Ovary (tissue), 9 donors: ENCODE results near the gene AGPS. TPM values are rescaled to one million over a fixed set of nuclear protein-coding genes. Genes with fewer than 3 reads are reported as not detected.

Experiments
- DNase-seq, 5 donors: peaks; one replicate each; pipeline ENCODE4 v3.0.0-alpha.2; 2019 to 2020
- H3K27ac ChIP-seq, 2 donors: fragments of 200-600 bp; one replicate each; pipeline versions ENCODE4 v1.5.1 to v1.8.0; 2019 to 2022
- H3K27me3 ChIP-seq: fragments of 200-600 bp; one replicate; pipeline ENCODE4 v1.8.0; 2022
- H3K36me3 ChIP-seq: fragments of 200-600 bp; sonication (generic); one replicate; pipeline ENCODE4 v1.5.1; 2019
- H3K4me1 ChIP-seq: one replicate; pipeline ENCODE4 v1.8.1; 2013; ENCODE audit warnings: mild to moderate bottlenecking, moderate library complexity; ENCODE audit not compliant: insufficient read depth
- H3K4me3 ChIP-seq: fragments of 200-600 bp; sonication (generic); one replicate; pipeline ENCODE4 v1.5.1; 2017
- H3K9me3 ChIP-seq, 2 donors: fragments of 200-600 bp in 1 of 2; sonication (generic) in 1 of 2; one replicate each; pipeline versions ENCODE4 v1.5.1 to v1.8.1; 2013 to 2019; ENCODE audit warnings: mild to moderate bottlenecking in 1 of 2, moderate library complexity in 1 of 2
- CTCF ChIP-seq, 3 donors: fragments of 450-650 bp in 2 of 3; fragments of 200-600 bp in 1 of 3; IDR thresholded peaks; one replicate each; pipeline versions ENCODE4 v1.5.1 to v1.8.0; 2016 to 2022; ENCODE audit warnings: antibody characterized with exemption in 3 of 3, mild to moderate bottlenecking in 1 of 3
- EP300 ChIP-seq: sonication (generic); formaldehyde crosslinking; IDR thresholded peaks from one replicate; pipeline ENCODE4 v1.6.1; 2017; ENCODE audit warnings: antibody characterized with exemption
- POLR2A ChIP-seq: fragments of 450-650 bp; IDR thresholded peaks from one replicate; pipeline ENCODE4 v1.6.1; 2017; ENCODE audit warnings: antibody characterized with exemption, mild to moderate bottlenecking, moderate library complexity
- WGBS, 3 donors: extraction: QIAGEN DNeasy Blood & Tissue Kit in 1 of 3; methylation state at CpG; one replicate each; pipeline versions ENCODE4 v1.1.5 to v1.1.7; 2013 to 2017; 5-methylcytosine and 5-hydroxymethylcytosine counted together
- intact Hi-C, 4 donors: fragments of 100-400 bp; cut with DNase I; formaldehyde crosslinking; loops; one replicate each; pipeline versions ENCODE4 v1.11.0 to v1.15.1; 2022 to 2023
- polyA plus RNA-seq, 2 donors: library from polyadenylated mRNA; stranded (reverse); fragments of 200-250 nt in 1 of 2; fragments of 350-450 nt in 1 of 2; fragmentation: Illumina TruSeq in 1 of 2; extraction: RNeasy Lipid Tissue Mini Kit (QIAGEN cat#74804) in 1 of 2; gene quantifications; one replicate each; pipeline ENCODE4 v1.2.3, GENCODE V29; 2013 to 2014
- total RNA-seq, 7 donors: library from RNA; depleted of rRNA in 2 of 7; stranded (reverse); fragments of >200 nt in 2 of 7; fragmentation: NEBNext Ultra II Directional in 3 of 7; extraction: Animal tissue kit (Norgen Biotek cat#: 25700) in 3 of 7; gene quantifications; one replicate each; pipeline versions ENCODE4 v1.1.0 to v1.2.4, GENCODE V29; 2016 to 2023
- donor health status: DM: no; HTN: no; CAD: no; lungs with moderate emphysema.
- donor health status: DM: no; HTN: no; CAD: no.
- donor health status: Bipolar disorder and iron deficiency.
- donor health status: DM: yes; HTN: yes; CAD: no.
- donor health status: DM: no; HTN: no; CAD: no.
- donor health status: DM: yes; HTN: yes; CAD: no.

AGPS gene
- total and polyA plus RNA-seq, 9 donors, result 5.4 to 31.5 (median 21.3) TPM

- no peaks in the 10 kb centered on the region for H3K9me3 ChIP-seq
- no peak overlapping the region for H3K27ac ChIP-seq
- intact Hi-C loops, result no loop called here
- H3K36me3 ChIP-seq, result no peaks in the 10 kb centered on the region
- no peak for TF ChIP-seq EP300
- no peak for TF ChIP-seq CTCF (IDR thresholded peaks at IDR 0.05)
- TF ChIP-seq POLR2A, result no peak
- no peaks in the 10 kb centered on the region for H3K27me3 ChIP-seq
- H3K4me1 ChIP-seq, result no peaks in the 10 kb centered on the region
- no peak for DNase-seq
- no peak overlapping the region for H3K4me3 ChIP-seq
- WGBS, 3 donors, result 96 to 99% (median 98%) methylated on average over 2 of the region's 2 CpGs
Measured at GRCh38 chr2:177518754-177519153, 126.2 kb downstream of the AGPS start.

- H3K27me3 ChIP-seq, result no peaks in the 10 kb centered on the region
- no peak overlapping the region for H3K27ac ChIP-seq
- no peak overlapping the region for H3K4me3 ChIP-seq
- DNase-seq, result no peak
- intact Hi-C loops, result no loop called here
- no peaks in the 10 kb centered on the region for H3K36me3 ChIP-seq
- no peaks in the 10 kb centered on the region for H3K9me3 ChIP-seq
- H3K4me1 ChIP-seq, result no peaks in the 10 kb centered on the region
- TF ChIP-seq EP300, result no peak
- TF ChIP-seq POLR2A, result no peak
- TF ChIP-seq CTCF (IDR thresholded peaks at IDR 0.05), result no peak
Measured at GRCh38 chr2:177519534-177520115, 127.1 kb downstream of the AGPS start.

- TF ChIP-seq CTCF (IDR thresholded peaks at IDR 0.05), result no peak
- TF ChIP-seq EP300, result no peak
- TF ChIP-seq POLR2A, result no peak
- Histone ChIP-seq H3K9me3 (no peaks in the 10 kb centered on the region), H3K27me3 (no peaks in the 10 kb centered on the region), H3K4me3 (no peak overlapping the region), H3K27ac (no peak overlapping the region), H3K36me3 (no peaks in the 10 kb centered on the region), H3K4me1 (no peaks in the 10 kb centered on the region)
- WGBS, 3 donors, result 60 to 86% (median 70%) methylated on average over 2 of the region's 2 CpGs
- intact Hi-C loops, result no loop called here
- DNase-seq, result no peak
Measured at GRCh38 chr2:177520324-177520723, 127.8 kb downstream of the AGPS start.

GRCh38 chr2:177523781-177524180 is 131.2 kb downstream of the AGPS start:
- no peak overlapping the region for H3K4me3 ChIP-seq
- TF ChIP-seq EP300, result no peak
- intact Hi-C loops, result no loop called here
- DNase-seq, result no peak
- no peaks in the 10 kb centered on the region for H3K36me3 ChIP-seq
- no peaks in the 10 kb centered on the region for H3K9me3 ChIP-seq
- no peaks in the 10 kb centered on the region for H3K27me3 ChIP-seq
- H3K27ac ChIP-seq, result no peak overlapping the region
- no peaks in the 10 kb centered on the region for H3K4me1 ChIP-seq
- 76 to 80% (median 80%) methylated on average over 3 of the region's 3 CpGs for WGBS, 3 donors

GRCh38 chr2:177525351-177525924 is 132.9 kb downstream of the AGPS start:
- 57 to 70% (median 60%) methylated on average over 3 of the region's 3 CpGs for WGBS, 3 donors
- no peaks in the 10 kb centered on the region for H3K36me3 ChIP-seq
- no peaks in the 10 kb centered on the region for H3K27me3 ChIP-seq
- peaks cover 1% of the 10 kb centered on the region for H3K4me1 ChIP-seq
- no peaks in the 10 kb centered on the region for H3K9me3 ChIP-seq
- intact Hi-C loops, result no loop called here
- TF ChIP-seq POLR2A (no peak), CTCF (IDR thresholded peaks at IDR 0.05) (no peak), EP300 (no peak)
- no peak for DNase-seq
- no peak overlapping the region for H3K27ac ChIP-seq
- no peak overlapping the region for H3K4me3 ChIP-seq
